Activated CD4-positive, alpha-beta T cell treated with anti-CD3 and anti-CD28 coated beads, Interleukin-2, amount 50 U/mL, for 24 hours (primary cell): Measurements from ENCODE around the gene CEACAM3.
"Not testable (repeated sequence)": the region's sequence is repeated elsewhere in the genome, so short reads cannot be mapped to it uniquely, and the experiment has no call there.

ENCODE experiments used
- DNase-seq, 2 donors: peaks; one replicate each; pipeline ENCODE4 v3.0.0-alpha.2; 2020; ENCODE audit warnings: low read depth in 1 of 2, low spot score in 1 of 2

The CEACAM3 gene

GRCh38 chr19:41796362-41796761, at the start of gene CEACAM3:
Gene CEACAM3, plus strand, starts transcription at chr19:41796587. Its CDS starts 91 bp downstream, at chr19:41796678.
- DNase-seq = no peak

GRCh38 chr19:41746593-41747227, 49.7 kb upstream of the CEACAM3 start:
- peak in 1 of 2 donors; percentile 60 for DNase-seq

- DNase-seq = no peak
These were observed 48.4 kb upstream of the CEACAM3 start for GRCh38 chr19:41748012-41748411.

- not testable (repeated sequence) for DNase-seq
These were observed 45.9 kb upstream of the CEACAM3 start for GRCh38 chr19:41750248-41751134.

GRCh38 chr19:41753159-41753558, 43.2 kb upstream of the CEACAM3 start:
- DNase-seq = peak; percentile 64 to 68

- DNase-seq = peak; percentile 48 to 69
These were observed 42.4 kb upstream of the CEACAM3 start for GRCh38 chr19:41753936-41754529.

GRCh38 chr19:41755328-41755913, 41.0 kb upstream of the CEACAM3 start, which contains the start of gene CEACAM6:
Gene CEACAM6, plus strand, starts transcription at chr19:41755530. Its CDS starts 109 bp downstream, at chr19:41755639.
- no peak for DNase-seq

- DNase-seq = no peak
These were observed 37.5 kb upstream of the CEACAM3 start for GRCh38 chr19:41758846-41759245.

GRCh38 chr19:41767115-41767514, 29.3 kb upstream of the CEACAM3 start:
- no peak for DNase-seq

GRCh38 chr19:41768105-41768504, 28.3 kb upstream of the CEACAM3 start:
- not testable (repeated sequence) for DNase-seq

- no peak for DNase-seq
These were observed 26.8 kb upstream of the CEACAM3 start for GRCh38 chr19:41769608-41770007.

GRCh38 chr19:41771410-41771809, 25.0 kb upstream of the CEACAM3 start:
- DNase-seq = no peak

GRCh38 chr19:41774515-41774980, 21.8 kb upstream of the CEACAM3 start:
- peak in 1 of 2 donors; percentile 51 for DNase-seq

GRCh38 chr19:41776700-41777099, 19.7 kb upstream of the CEACAM3 start:
- no peak for DNase-seq

- DNase-seq = no peak
These were observed 12.8 kb upstream of the CEACAM3 start for GRCh38 chr19:41783612-41784011.

- DNase-seq = no peak
These were observed 12.1 kb upstream of the CEACAM3 start for GRCh38 chr19:41784312-41784711.

GRCh38 chr19:41784743-41785142, 11.6 kb upstream of the CEACAM3 start:
- no peak for DNase-seq

GRCh38 chr19:41785653-41786052, 10.7 kb upstream of the CEACAM3 start:
- peak; percentile 30 to 67 for DNase-seq

- no peak for DNase-seq
These were observed 9.3 kb upstream of the CEACAM3 start for GRCh38 chr19:41787055-41787454.

- DNase-seq = not testable (repeated sequence)
These were observed 7.9 kb upstream of the CEACAM3 start for GRCh38 chr19:41788518-41788917.

- not testable (repeated sequence) for DNase-seq
These were observed 7.3 kb upstream of the CEACAM3 start for GRCh38 chr19:41789053-41789452.
